H54 (cell line): ENCODE data around the gene ALPG.
A peak's percentile ranks its signal among the peaks of the same experiment; 100 is the strongest.
"Not testable (repeated sequence)": the region's sequence is repeated elsewhere in the genome, so short reads cannot be mapped to it uniquely, and the experiment has no call there.

ENCODE experiments used
- DNase-seq: peaks from one replicate; pipeline ENCODE4 v3.0.0; 2011; ENCODE audit warnings: low spot score, mixed read lengths; ENCODE audit not compliant: insufficient read length
- FAIRE-seq: peaks from 3 replicates; lab custom pipeline; 2011; peaks lifted over from hg19 to GRCh38; lab: Jason Lieb, UNC
- POLR2A ChIP-seq: IDR thresholded peaks from 2 replicates; pipeline ENCODE4 v1.6.1; 2011; ENCODE audit warnings: low read depth, mild to moderate bottlenecking, low read length

Gene ALPG

GRCh38 chr2:232441147-232441651 lies 34.6 kb downstream of the ALPG start:
- no peak for TF ChIP-seq POLR2A
- FAIRE-seq = no peak
- DNase-seq = no peak

GRCh38 chr2:232441922-232442321 lies 35.3 kb downstream of the ALPG start:
- FAIRE-seq, DNase-seq: not testable (repeated sequence)

GRCh38 chr2:232442431-232442830 lies 35.8 kb downstream of the ALPG start:
- FAIRE-seq, DNase-seq: not testable (repeated sequence)

GRCh38 chr2:232443047-232443446 lies 36.4 kb downstream of the ALPG start:
- not testable (repeated sequence) for DNase-seq, FAIRE-seq

GRCh38 chr2:232443669-232444408 lies 37.2 kb downstream of the ALPG start:
- not testable (repeated sequence) for DNase-seq, FAIRE-seq

GRCh38 chr2:232444409-232445148 lies 37.9 kb downstream of the ALPG start:
- TF ChIP-seq POLR2A = no peak
- FAIRE-seq = no peak
- DNase-seq = peak; percentile 86

DNA sequence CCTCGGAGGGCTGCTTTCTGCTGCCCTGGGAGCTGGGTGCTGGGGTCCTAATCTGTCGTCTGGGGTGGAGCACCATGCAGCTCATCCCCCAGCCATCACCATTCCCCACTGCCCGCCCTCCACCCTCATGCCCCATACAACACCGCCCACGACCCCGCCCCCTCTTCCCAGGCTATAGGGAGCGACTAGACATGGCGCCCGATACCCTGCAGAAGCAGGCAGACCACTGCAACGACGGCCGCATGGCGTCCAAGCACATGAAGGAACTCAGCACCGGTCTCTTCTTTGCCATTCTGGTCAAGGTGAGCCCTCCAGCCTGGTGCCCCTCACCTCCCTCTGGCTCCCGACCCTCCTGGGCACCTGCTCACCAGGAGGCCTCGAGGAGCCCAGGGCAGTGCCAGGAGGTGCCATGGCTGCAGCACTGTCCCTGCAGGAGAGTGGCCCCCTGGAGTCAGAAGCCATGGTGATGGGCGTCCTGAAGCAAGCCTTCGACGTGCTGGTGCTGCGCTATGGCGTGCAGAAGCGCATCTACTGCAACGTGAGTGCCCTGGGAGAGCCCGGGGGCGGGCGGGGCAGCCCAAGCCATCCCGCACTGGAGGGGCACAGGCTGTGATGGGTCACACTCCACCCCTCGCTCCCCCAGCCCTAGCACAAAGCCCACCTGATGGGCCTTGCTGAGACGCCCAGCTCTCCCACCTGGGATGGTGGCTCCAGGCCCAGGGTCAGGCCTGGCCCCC lies 38.7 kb downstream of the ALPG start:
- DNase-seq, FAIRE-seq: not testable (repeated sequence)

- FAIRE-seq, DNase-seq: not testable (repeated sequence)
These were observed 39.7 kb downstream of the ALPG start for GRCh38 chr2:232446266-232446777.

- no peak for FAIRE-seq
- TF ChIP-seq POLR2A = no peak
- DNase-seq = no peak
These were observed 40.5 kb downstream of the ALPG start for GRCh38 chr2:232447091-232447620.

GRCh38 chr2:232447638-232448303 lies 41.1 kb downstream of the ALPG start:
- FAIRE-seq (no peak), DNase-seq (no peak)
- no peak for TF ChIP-seq POLR2A

DNA sequence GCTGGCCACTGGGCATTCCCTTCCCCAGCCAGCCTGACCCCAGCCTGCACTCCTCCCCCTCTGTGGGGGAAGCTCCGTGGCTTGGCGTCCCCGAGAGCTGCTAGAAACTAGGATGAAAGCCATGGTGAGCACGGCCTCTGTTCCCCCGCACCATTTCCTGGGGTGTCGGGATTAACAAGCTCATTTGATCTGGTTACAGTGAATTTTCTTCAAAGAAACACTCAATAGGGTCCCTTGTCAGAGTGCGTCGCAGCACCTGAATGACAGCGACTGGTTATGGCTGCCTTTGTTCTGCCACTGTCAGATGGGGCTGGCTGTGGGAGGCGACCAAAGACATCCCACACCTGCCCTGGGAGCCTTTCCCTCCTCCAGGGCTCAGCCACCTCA lies 41.7 kb downstream of the ALPG start:
- FAIRE-seq (no peak), DNase-seq (no peak)
- TF ChIP-seq POLR2A = no peak

DNA sequence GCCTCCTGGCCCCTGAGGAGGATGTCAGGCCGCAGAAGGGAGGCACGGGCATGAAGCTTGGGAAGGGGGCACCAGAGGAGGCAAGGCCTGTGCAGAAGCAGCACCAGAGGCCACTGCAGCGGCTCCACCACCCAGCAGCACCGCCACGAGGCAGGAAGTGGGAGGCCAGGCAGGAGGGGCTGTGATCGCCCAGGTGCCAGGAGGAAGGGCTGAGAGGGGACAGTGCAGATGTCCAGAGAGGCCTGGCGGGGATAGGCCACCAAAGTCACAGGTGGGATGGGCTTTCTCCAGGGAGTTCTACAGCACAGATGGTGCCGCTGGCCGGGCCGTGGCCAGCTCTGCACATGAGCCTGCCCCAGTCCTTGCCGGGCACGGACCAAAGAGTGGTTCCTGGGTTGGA lies 43.3 kb downstream of the ALPG start:
- DNase-seq = no peak
- TF ChIP-seq POLR2A = no peak
- no peak for FAIRE-seq

DNA sequence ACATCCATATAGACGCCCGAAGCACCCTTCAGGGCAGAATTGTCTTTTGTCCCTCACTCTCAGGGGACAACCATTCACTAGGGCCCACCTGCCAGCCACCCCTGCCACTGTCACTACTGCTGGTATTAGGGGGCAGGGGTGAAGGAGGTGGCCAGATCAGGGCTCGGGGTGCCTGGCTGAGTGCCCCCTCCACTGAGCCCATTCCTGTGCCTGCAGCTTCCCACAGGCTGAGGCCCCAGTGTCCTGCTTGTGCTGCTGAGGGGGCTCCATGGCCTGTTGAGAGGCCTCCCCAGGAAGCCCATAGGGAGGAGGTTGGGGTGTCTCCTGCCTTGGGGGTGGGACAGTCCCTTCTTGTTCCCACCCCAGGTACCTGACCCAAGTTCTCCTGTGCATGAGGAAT lies 45.0 kb downstream of the ALPG start:
- DNase-seq, FAIRE-seq: not testable (repeated sequence)
